ENCODE data around the gene MUC22.

DNA sequence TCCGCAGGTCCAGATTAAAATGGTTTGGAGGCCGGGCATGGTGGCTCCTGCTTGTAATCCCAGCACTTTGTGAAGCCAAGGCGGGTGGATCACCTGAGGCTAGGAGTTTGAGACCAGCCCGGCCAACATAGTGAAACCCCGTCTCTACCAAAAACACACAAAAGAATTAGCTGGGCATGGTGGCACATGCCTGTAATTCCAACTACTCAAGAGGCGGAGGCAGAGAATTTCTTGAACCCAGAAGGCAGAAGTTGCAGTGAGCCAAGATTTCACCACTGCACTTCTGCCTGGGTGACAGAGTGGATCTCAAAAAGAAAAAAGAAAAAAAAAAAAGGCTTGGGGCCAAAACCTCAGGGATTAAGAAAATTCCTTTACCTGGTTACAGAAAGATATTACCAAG lies 71.6 kb downstream of the MUC22 start:
- TF ChIP-seq, protein P1, sequence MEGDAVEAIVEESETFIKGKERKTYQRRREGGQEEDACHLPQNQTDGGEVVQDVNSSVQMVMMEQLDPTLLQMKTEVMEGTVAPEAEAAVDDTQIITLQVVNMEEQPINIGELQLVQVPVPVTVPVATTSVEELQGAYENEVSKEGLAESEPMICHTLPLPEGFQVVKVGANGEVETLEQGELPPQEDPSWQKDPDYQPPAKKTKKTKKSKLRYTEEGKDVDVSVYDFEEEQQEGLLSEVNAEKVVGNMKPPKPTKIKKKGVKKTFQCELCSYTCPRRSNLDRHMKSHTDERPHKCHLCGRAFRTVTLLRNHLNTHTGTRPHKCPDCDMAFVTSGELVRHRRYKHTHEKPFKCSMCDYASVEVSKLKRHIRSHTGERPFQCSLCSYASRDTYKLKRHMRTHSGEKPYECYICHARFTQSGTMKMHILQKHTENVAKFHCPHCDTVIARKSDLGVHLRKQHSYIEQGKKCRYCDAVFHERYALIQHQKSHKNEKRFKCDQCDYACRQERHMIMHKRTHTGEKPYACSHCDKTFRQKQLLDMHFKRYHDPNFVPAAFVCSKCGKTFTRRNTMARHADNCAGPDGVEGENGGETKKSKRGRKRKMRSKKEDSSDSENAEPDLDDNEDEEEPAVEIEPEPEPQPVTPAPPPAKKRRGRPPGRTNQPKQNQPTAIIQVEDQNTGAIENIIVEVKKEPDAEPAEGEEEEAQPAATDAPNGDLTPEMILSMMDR (IDR thresholded peaks at IDR 0.05), result no peak
- TF ChIP-seq POLR2A (IDR thresholded peaks at IDR 0.05), result no peak

All from Peyer's patch (tissue), 4 donors.